HG03175 (cell line): ENCODE results near the gene WFIKKN1.
"Not testable (repeated sequence)": the region's sequence is repeated elsewhere in the genome, so short reads cannot be mapped to it uniquely, and the experiment has no call there.

ENCODE experiments used
- ATAC-seq: cut with Tn5 transposase; IDR thresholded peaks from one replicate; pipeline ENCODE4 v1.9.1; 2021; ENCODE audit warnings: mild to moderate bottlenecking, moderate library complexity; ENCODE audit not compliant: unreplicated experiment

WFIKKN1 gene

GRCh38 chr16:595094-595528 is 35.7 kb upstream of the WFIKKN1 start:
- no peak for ATAC-seq

GRCh38 chr16:595942-596735 is 34.6 kb upstream of the WFIKKN1 start:
- no peak for ATAC-seq

GRCh38 chr16:596736-597060 is 34.1 kb upstream of the WFIKKN1 start:
- no peak for ATAC-seq

- ATAC-seq = not testable (repeated sequence)
Observed at GRCh38 chr16:597655-598054, 33.1 kb upstream of the WFIKKN1 start.

- ATAC-seq = no peak
Observed at GRCh38 chr16:598823-599739, 31.7 kb upstream of the WFIKKN1 start.

- ATAC-seq = no peak
Observed at GRCh38 chr16:600781-601180, 30.0 kb upstream of the WFIKKN1 start.

GRCh38 chr16:603933-604332 is 26.9 kb upstream of the WFIKKN1 start:
- ATAC-seq = no peak

- ATAC-seq = no peak
Observed at GRCh38 chr16:606656-607307, 24.0 kb upstream of the WFIKKN1 start.

- ATAC-seq = no peak
Observed at GRCh38 chr16:608019-608418, 22.8 kb upstream of the WFIKKN1 start.

- no peak for ATAC-seq
Observed at GRCh38 chr16:609316-609715, 21.5 kb upstream of the WFIKKN1 start.

GRCh38 chr16:609984-610383 is 20.8 kb upstream of the WFIKKN1 start:
- no peak for ATAC-seq

- ATAC-seq = no peak
Observed at GRCh38 chr16:610513-611381, 20.0 kb upstream of the WFIKKN1 start.

GRCh38 chr16:615122-615521 is 15.7 kb upstream of the WFIKKN1 start:
- no peak for ATAC-seq

- ATAC-seq = no peak
Observed at GRCh38 chr16:616733-617586, 13.8 kb upstream of the WFIKKN1 start.

GRCh38 chr16:617855-618254 is 12.9 kb upstream of the WFIKKN1 start:
- ATAC-seq = no peak

GRCh38 chr16:619476-620100 is 11.2 kb upstream of the WFIKKN1 start:
- no peak for ATAC-seq

- ATAC-seq = no peak
Observed at GRCh38 chr16:620700-621525, 9.9 kb upstream of the WFIKKN1 start.

GRCh38 chr16:621526-622105 is 9.2 kb upstream of the WFIKKN1 start:
- no peak for ATAC-seq
